Heart right ventricle (tissue), 16 donors: ENCODE results near the gene ANKRD24. TPM values are rescaled to one million over a fixed set of nuclear protein-coding genes. Genes with fewer than 3 reads are reported as not detected.
A peak's percentile ranks its signal among the peaks of the same experiment; 100 is the strongest.

Source experiments
- ATAC-seq, 8 donors: fragments of 200-7000 bp; cut with Tn5 transposase; one replicate each; pipeline ENCODE4 v1.9.1; 2020; ENCODE audit warnings: mild to moderate bottlenecking in 8 of 8, moderate library complexity in 8 of 8, moderate number of reproducible peaks in 1 of 8
- DNase-seq, 2 donors: peaks; one replicate each; pipeline ENCODE4 v3.0.0-alpha.2; 2020
- H3K27ac ChIP-seq, 10 donors: fragments of 200-600 bp; sonication (generic) in 2 of 10; one replicate each; pipeline versions ENCODE4 v1.5.0 to v1.8.0; 2020 to 2022; ENCODE audit warnings: mild to moderate bottlenecking in 3 of 10
- H3K27me3 ChIP-seq, 7 donors: fragments of 200-600 bp; one replicate each; pipeline ENCODE4 v1.8.0; 2021 to 2022; ENCODE audit warnings: mild to moderate bottlenecking in 2 of 7
- H3K36me3 ChIP-seq, 9 donors: fragments of 200-600 bp; sonication (generic) in 1 of 9; one replicate each; pipeline versions ENCODE4 v1.5.0 to v1.8.0; 2020 to 2022; ENCODE audit warnings: mild to moderate bottlenecking in 2 of 9
- H3K4me1 ChIP-seq, 9 donors: fragments of 200-600 bp; sonication (generic) in 1 of 9; one replicate each; pipeline versions ENCODE4 v1.5.0 to v1.8.0; 2020 to 2022; ENCODE audit warnings: mild to moderate bottlenecking in 4 of 9
- H3K4me3 ChIP-seq, 10 donors: fragments of 200-600 bp; sonication (generic) in 2 of 10; one replicate each; pipeline versions ENCODE4 v1.5.0 to v1.8.0; 2020 to 2022; ENCODE audit warnings: mild to moderate bottlenecking in 7 of 10, moderate library complexity in 2 of 10
- H3K9me3 ChIP-seq, 11 donors: fragments of 200-600 bp in 10 of 11; sonication (generic) in 2 of 11; one replicate each; pipeline versions ENCODE4 v1.5.0 to v1.8.0; 2013 to 2022; ENCODE audit warnings: mild to moderate bottlenecking in 2 of 11, control low read depth in 1 of 11, moderate library complexity in 1 of 11
- WGBS, 2 donors: extraction: QIAGEN DNeasy Blood & Tissue Kit; methylation state at CpG; one replicate each; pipeline ENCODE4 v1.1.7; 2013; ENCODE audit warnings: inconsistent platforms in 1 of 2; 5-methylcytosine and 5-hydroxymethylcytosine counted together
- intact Hi-C, 10 donors: fragments of 100-400 bp; cut with DNase I; formaldehyde crosslinking; loops; one replicate each; pipeline versions ENCODE4 v1.11.1 to v1.14.2; 2022
- polyA plus RNA-seq, 2 donors: library from polyadenylated mRNA; stranded (reverse); fragments of 200-250 nt; gene quantifications; one replicate each; pipeline ENCODE4 v1.2.3, GENCODE V29; 2013
- total RNA-seq, 10 donors: library from RNA; stranded (reverse); fragmentation: NEBNext Ultra II Directional in 3 of 10; extraction: Animal tissue kit (Norgen Biotek cat#: 25700) in 3 of 10; gene quantifications; one replicate each; pipeline versions ENCODE4 v1.2.1 to v1.2.4, GENCODE V29; 2021 to 2023
- TF ChIP-seq, protein P1 (sequence below), 9 donors: fragments of 200-600 bp; sonication (generic) in 2 of 9; IDR thresholded peaks; one replicate each; pipeline versions ENCODE4 v1.5.0 to v1.8.0; 2021 to 2022; ENCODE audit warnings: antibody characterized with exemption in 9 of 9, mild to moderate bottlenecking in 5 of 9, moderate library complexity in 1 of 9
- donor health status: Arrhythmogenic right ventricular cardiomyopathy.
- donor health status: ischemic (EF 13 %, LVEDD 7.1; RV severe dilation, severe dysfunction).
- donor health status: healthy with polysubstance abuse.
- donor health status: DM: no; HTN: yes; CAD: no.
- donor health status: DM: no; HTN: no; CAD: no.
- donor health status: ischemic (EF 25% LVEDD 6.9; RV normal size, moderate dysfunction).
- donor health status: ischemic (EF 25% LVEDD 5.7; RV mildly dilated, moderate dysfunction).
- donor health status: healthy.
- donor health status: DM: yes; HTN: yes; CAD: no.
- donor health status: Ischemic cardiomyopathy.
- donor health status: ischemic (EF 35%, LVEDD 5.7; RV mildly dilated, moderate dysfunction).
- donor health status: nonischemic (EF 11% LVEDD 7.7; RV severe dilation, severe dysfunction).
- donor health status: DM: yes; HTN: yes; CAD: no.
- donor health status: PGD.
- donor health status: ischemic (EF 29% LVEDD 5.4; RV normal size, mild dysfunction).
- donor health status: nonischemic (EF 23%, LVEDD 6.1; RV moderate dilation, normal function).

ANKRD24 gene
- total and polyA plus RNA-seq, 12 donors = 0.12 to 1.0 (median 0.29) TPM

GRCh38 chr19:4264812-4265211 lies 82.3 kb downstream of the ANKRD24 start:
- intact Hi-C loops = loop anchor here in 8 of 10 donors (5.0 to 10.0 kb wide), 4 partner anchors 87 to 260 kb away; partner anchors contain the start of genes CHAF1A (in 1 of the 8) and SH3GL1 (in 1 of the 8)
- WGBS, 2 donors = 79 to 88% methylated on average over 4 of the region's 4 CpGs
- Histone ChIP-seq H3K27me3 (no peaks in the 10 kb centered on the region), H3K4me1 (no peaks in the 10 kb centered on the region), H3K27ac (no peak overlapping the region), H3K4me3 (no peak overlapping the region), H3K36me3 (peaks cover 0 to 97% (median 53%) of the 10 kb centered on the region in 9 donors), H3K9me3 (no peaks in the 10 kb centered on the region)
- ATAC-seq = no peak
- TF ChIP-seq, protein P1, sequence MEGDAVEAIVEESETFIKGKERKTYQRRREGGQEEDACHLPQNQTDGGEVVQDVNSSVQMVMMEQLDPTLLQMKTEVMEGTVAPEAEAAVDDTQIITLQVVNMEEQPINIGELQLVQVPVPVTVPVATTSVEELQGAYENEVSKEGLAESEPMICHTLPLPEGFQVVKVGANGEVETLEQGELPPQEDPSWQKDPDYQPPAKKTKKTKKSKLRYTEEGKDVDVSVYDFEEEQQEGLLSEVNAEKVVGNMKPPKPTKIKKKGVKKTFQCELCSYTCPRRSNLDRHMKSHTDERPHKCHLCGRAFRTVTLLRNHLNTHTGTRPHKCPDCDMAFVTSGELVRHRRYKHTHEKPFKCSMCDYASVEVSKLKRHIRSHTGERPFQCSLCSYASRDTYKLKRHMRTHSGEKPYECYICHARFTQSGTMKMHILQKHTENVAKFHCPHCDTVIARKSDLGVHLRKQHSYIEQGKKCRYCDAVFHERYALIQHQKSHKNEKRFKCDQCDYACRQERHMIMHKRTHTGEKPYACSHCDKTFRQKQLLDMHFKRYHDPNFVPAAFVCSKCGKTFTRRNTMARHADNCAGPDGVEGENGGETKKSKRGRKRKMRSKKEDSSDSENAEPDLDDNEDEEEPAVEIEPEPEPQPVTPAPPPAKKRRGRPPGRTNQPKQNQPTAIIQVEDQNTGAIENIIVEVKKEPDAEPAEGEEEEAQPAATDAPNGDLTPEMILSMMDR (IDR thresholded peaks at IDR 0.05) = no peak
- DNase-seq = no peak

DNA sequence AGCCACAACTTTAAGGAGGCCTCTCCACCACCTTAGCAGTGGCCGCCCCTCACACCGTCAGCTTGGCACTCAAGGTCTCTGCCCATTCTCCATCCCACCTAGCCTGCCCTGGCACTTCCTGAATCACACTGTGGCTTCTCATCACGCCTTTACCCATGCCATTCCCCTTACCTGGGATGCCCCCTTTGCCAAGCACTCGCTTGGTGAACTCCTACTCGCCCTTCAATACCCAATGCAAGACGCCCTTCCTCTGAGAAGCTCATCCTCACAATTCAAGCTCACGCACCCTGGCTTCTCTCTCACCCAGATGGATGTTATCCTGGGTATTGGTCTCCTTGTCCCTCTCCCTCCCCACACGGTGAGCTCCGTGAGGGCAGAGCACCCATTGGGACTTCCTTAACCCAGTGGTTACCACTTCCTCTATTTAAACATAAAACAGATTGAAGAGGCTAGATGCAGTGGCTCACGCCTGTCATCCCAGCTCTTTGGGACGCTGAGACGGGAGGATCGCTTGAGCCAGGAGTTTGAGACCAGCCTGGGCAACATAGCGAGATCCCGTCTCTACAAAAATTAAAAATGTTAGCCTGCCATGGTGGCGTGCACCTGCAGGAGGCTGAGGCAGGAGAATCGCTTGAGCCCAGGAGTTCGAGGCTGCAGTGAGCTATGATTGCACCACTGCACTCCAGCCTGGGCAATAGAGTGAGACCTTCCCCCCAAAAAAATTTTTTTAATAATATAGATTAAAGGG lies 83.9 kb downstream of the ANKRD24 start:
- no peaks in the 10 kb centered on the region for H3K27me3 ChIP-seq
- TF ChIP-seq, protein P1 (IDR thresholded peaks at IDR 0.05) = no peak
- ATAC-seq (no peak), DNase-seq (no peak)
- H3K9me3 ChIP-seq = no peaks in the 10 kb centered on the region
- no peak overlapping the region for H3K4me3 ChIP-seq
- WGBS, 2 donors = 93 to 94% methylated on average over 18 of the region's 18 CpGs
- intact Hi-C loops = loop anchor here in 8 of 10 donors (2.0 to 10.0 kb wide), 5 partner anchors 86 to 258 kb away; partner anchors contain the start of genes CHAF1A (in 1 of the 8) and SH3GL1 (in 1 of the 8)
- peaks cover 0 to 97% (median 44%) of the 10 kb centered on the region in 9 donors for H3K36me3 ChIP-seq
- no peak overlapping the region for H3K27ac ChIP-seq
- H3K4me1 ChIP-seq = no peaks in the 10 kb centered on the region

DNA sequence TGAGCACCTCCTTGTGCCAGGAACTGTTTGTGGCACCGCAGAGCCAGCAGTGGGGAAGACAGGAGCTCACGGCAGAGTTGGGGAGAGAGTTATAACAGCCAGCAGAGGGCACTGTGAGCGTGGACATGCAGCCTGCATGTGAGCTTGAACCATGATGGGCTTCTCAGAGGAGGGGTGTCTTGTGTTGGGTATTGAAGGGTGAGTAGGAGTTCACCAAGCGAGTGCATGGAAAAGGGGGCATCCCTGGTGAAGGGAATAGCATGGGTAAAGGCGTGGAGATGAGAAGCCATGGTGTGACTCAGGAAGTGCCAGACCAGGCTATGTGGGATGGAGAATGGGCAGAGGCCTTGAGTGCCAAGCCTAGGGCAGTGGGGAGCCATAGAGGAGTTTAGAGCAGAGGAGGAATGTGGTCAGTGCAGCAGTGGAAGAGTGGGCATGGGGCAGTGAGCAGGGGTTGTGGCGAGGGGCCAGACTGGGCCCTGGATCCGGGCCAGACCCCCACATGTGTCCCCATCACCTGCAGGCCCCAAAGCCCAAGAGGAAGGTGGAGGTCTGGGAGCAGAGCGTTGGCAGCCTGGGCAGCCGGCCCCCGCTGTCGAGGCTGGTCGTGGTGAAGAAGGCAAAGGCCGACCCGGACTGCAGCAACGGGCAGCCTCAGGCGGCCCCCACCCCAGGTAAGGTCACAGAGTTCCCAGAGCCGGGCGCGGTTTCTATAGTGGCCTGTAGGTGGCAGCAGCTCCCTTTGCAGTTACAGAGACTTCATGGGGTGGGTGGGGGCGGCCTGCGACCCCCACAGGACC lies 84.8 kb downstream of the ANKRD24 start:
- Histone ChIP-seq H3K4me3 (no peak overlapping the region), H3K36me3 (peaks cover 0 to 96% (median 47%) of the 10 kb centered on the region in 9 donors), H3K27me3 (no peaks in the 10 kb centered on the region), H3K4me1 (no peaks in the 10 kb centered on the region), H3K9me3 (peaks cover 0 to 7% (median 0%) of the 10 kb centered on the region in 11 donors), H3K27ac (no peak overlapping the region)
- intact Hi-C loops = loop anchor here in 8 of 10 donors (2.0 to 10.0 kb wide), 5 partner anchors 85 to 258 kb away; partner anchors contain the start of genes CHAF1A (in 1 of the 8) and SH3GL1 (in 1 of the 8)
- TF ChIP-seq, protein P1 (IDR thresholded peaks at IDR 0.05) = peak; percentile 71 to 90 (median 85)
- peak; percentile 57 to 72 (median 66) for ATAC-seq
- DNase-seq = peak; percentile 34 to 53
- WGBS, 2 donors = 34 to 47% methylated on average over 21 of the region's 21 CpGs
